Measurements from ENCODE around the gene MBP. TPM values are rescaled to one million over a fixed set of nuclear protein-coding genes. Genes with fewer than 3 reads are reported as not detected.

The MBP gene
- total and polyA plus RNA-seq, 2 of the 13 experiments (the other 11 are each of a cell fraction or from before 2014, with no cell fraction given) = 5.0 to 8.5 TPM

- BruUV-seq (replicated peaks) = no TSS peak
- Histone ChIP-seq H4K20me1 (ENCODE audit: insufficient read depth, low read length) (no peaks in the 10 kb centered on the region), H3K9me3 (ENCODE audit: low read length) (no peaks in the 10 kb centered on the region), H2AFZ (ENCODE audit: low read length) (no peak overlapping the region), H3K4me3 (replicated peaks in 1 of 3; ENCODE audit: insufficient read depth in 1 of 3, low read depth in 2 of 3, low read length in 3 of 3) (no peak overlapping the region), H3K4me1 (ENCODE audit: insufficient read depth, low read length) (peaks cover 12% of the 10 kb centered on the region), H3K27me3 (ENCODE audit: control insufficient read depth in 1 of 2, insufficient read depth in 2 of 2, low read length in 2 of 2) (no peaks in the 10 kb centered on the region), H3K79me2 (ENCODE audit: insufficient read depth, low read length) (no peaks in the 10 kb centered on the region), H3K36me3 (replicated peaks in 1 of 2; ENCODE audit: control insufficient read depth in 1 of 2, insufficient read depth in 2 of 2, low read length in 2 of 2) (no peaks in the 10 kb centered on the region), H3K9ac (ENCODE audit: insufficient read depth, low read depth, low read length) (no peak overlapping the region), H3K4me2 (ENCODE audit: low read depth, low read length) (no peak overlapping the region), H3K27ac (ENCODE audit: extremely low read length, insufficient read depth, low read length) (no peak overlapping the region)
- no peak for DNase-seq (ENCODE audit: low spot score)
- CTCF ChIA-PET (ENCODE audit: low intra/inter-chr PET ratio, low total read pairs) = no interaction called here
- TF ChIP-seq CEBPB (IDR thresholded peaks at IDR 0.05; ENCODE audit: borderline replicate concordance, low read depth, low read length) (peak; percentile 66; the same call in 1 of the 2 replicates), CBFB (CRISPR knock-in tag; IDR thresholded peaks at IDR 0.05) (no peak), ZNF263 (CRISPR knock-in tag; IDR thresholded peaks at IDR 0.05) (0 out of 2 replicates have a peak, but pooled peaks have one; percentile 28)
- TF ChIP-seq, protein P1, sequence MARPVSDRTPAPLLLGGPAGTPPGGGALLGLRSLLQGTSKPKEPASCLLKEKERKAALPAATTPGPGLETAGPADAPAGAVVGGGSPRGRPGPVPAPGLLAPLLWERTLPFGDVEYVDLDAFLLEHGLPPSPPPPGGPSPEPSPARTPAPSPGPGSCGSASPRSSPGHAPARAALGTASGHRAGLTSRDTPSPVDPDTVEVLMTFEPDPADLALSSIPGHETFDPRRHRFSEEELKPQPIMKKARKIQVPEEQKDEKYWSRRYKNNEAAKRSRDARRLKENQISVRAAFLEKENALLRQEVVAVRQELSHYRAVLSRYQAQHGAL (CRISPR knock-in tag; IDR thresholded peaks at IDR 0.05; ENCODE audit: not compliant biosample characterization) = no peak
- in situ Hi-C loops (cut with HindIII; ENCODE audit: extremely low pct_ligation_motif_present, low pct_unique_long_range_greater_than_20kb) = no loop called here
- POLR2A ChIA-PET = interaction anchor here (1.1 kb wide), 1 partner anchor 13 kb away, joined by 3 read pairs; no protein-coding TSS in a partner anchor
- intact Hi-C loops (cut with micrococcal nuclease; ENCODE audit: unreplicated experiment) = no loop called here
- no peak for ATAC-seq
- WGBS (ENCODE audit: low lambda C conversion rate) = 82% methylated on average over 20 of the region's 29 CpGs
- no peak for FAIRE-seq
Measured at GRCh38 chr18:77006305-77007175, 126.0 kb downstream of the MBP start.

DNA sequence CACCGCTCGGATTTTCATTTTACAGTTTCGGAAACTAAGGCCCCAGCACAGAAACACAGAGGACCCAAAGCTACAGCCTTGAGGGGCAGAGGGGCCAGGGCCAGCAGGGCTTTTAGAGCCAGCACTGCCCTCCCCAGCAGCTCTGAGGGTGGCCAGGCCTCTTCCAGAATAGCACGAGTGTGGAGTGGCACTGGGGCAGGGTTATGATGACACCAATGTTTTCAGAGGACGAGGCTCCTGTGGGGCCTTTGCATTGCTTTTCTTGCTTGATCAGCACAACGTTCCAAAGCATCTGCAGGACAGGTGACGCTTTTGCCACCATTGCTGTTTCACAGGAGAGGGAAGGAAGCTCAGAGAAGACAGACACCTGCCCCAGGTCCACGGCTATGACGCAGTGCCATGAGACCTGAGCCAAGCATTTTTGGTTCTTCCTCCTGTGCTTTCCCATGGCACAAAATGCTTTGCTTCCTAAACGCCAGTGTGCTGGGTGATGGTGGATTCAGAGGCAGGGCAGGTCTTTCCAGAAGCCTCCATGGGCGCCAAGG lies 126.9 kb downstream of the MBP start:
- DNase-seq (ENCODE audit: low spot score) = no peak
- intact Hi-C loops (cut with micrococcal nuclease; ENCODE audit: unreplicated experiment) (no loop called here), in situ Hi-C loops (cut with HindIII; ENCODE audit: extremely low pct_ligation_motif_present, low pct_unique_long_range_greater_than_20kb) (no loop called here)
- WGBS (ENCODE audit: low lambda C conversion rate) = 100% methylated on average over 4 of the region's 11 CpGs
- no peaks in the 10 kb centered on the region for H3K27me3 ChIP-seq (ENCODE audit: control insufficient read depth in 1 of 2, insufficient read depth in 2 of 2, low read length in 2 of 2)
- H3K9me3 ChIP-seq (ENCODE audit: low read length) = no peaks in the 10 kb centered on the region
- no peaks in the 10 kb centered on the region for H4K20me1 ChIP-seq (ENCODE audit: insufficient read depth, low read length)
- no peak overlapping the region for H3K27ac ChIP-seq (ENCODE audit: extremely low read length, insufficient read depth, low read length)
- ATAC-seq = no peak
- no TSS peak for BruUV-seq (replicated peaks)
- no peak overlapping the region for H2AFZ ChIP-seq (ENCODE audit: low read length)
- TF ChIP-seq KAT8 (CRISPR knock-in tag; IDR thresholded peaks at IDR 0.05) (no peak), MAFF (IDR thresholded peaks at IDR 0.05; ENCODE audit: low read depth, low read length) (0 out of 2 replicates have a peak, but pooled peaks have one; percentile 27), MAFK (conservative IDR thresholded peaks at IDR 0.05 in 1 of 2, IDR thresholded peaks at IDR 0.05 in 1 of 2; ENCODE audit: low read length in 2 of 2) (peak; percentile 3 to 48; a peak in 2 of 4 replicates)
- no peak overlapping the region for H3K4me2 ChIP-seq (ENCODE audit: low read depth, low read length)
- no peak for FAIRE-seq
- POLR2A ChIA-PET = no interaction called here
- CTCF ChIA-PET (ENCODE audit: low intra/inter-chr PET ratio, low total read pairs) = no interaction called here
- no peak overlapping the region for H3K4me3 ChIP-seq (replicated peaks in 1 of 3; ENCODE audit: insufficient read depth in 1 of 3, low read depth in 2 of 3, low read length in 3 of 3)
- peaks cover 12% of the 10 kb centered on the region for H3K4me1 ChIP-seq (ENCODE audit: insufficient read depth, low read length)
- no peak overlapping the region for H3K9ac ChIP-seq (ENCODE audit: insufficient read depth, low read depth, low read length)
- H3K36me3 ChIP-seq (replicated peaks in 1 of 2; ENCODE audit: control insufficient read depth in 1 of 2, insufficient read depth in 2 of 2, low read length in 2 of 2) = no peaks in the 10 kb centered on the region
- H3K79me2 ChIP-seq (ENCODE audit: insufficient read depth, low read length) = no peaks in the 10 kb centered on the region

Measured in HepG2 (cell line).